Thyroid gland (tissue), 4 donors: ENCODE results near the gene USP37. TPM values are rescaled to one million over a fixed set of nuclear protein-coding genes. Genes with fewer than 3 reads are reported as not detected.

Experiments used
- DNase-seq, 2 donors: peaks; one replicate each; pipeline ENCODE4 v3.0.0-alpha.2; 2019
- H3K27ac ChIP-seq, 3 donors: fragments of 200-600 bp; sonication (generic); 1 replicate in 2 of 3; 2 replicates in 1 of 3; pipeline ENCODE4 v1.5.1; 2016 to 2019; ENCODE audit warnings: mild to moderate bottlenecking in 1 of 3, moderate library complexity in 1 of 3
- H3K27me3 ChIP-seq: fragments of 200-600 bp; sonication (generic); one replicate; pipeline ENCODE4 v1.5.1; 2019
- H3K36me3 ChIP-seq, 2 donors: fragments of 200-600 bp; sonication (generic); one replicate each; pipeline ENCODE4 v1.5.1; 2016 to 2019
- H3K4me1 ChIP-seq, 2 donors: fragments of 200-600 bp; sonication (generic); one replicate each; pipeline ENCODE4 v1.5.1; 2017 to 2019
- H3K4me3 ChIP-seq, 3 donors: fragments of 200-600 bp; sonication (generic); replicated peaks in 1 of 3; 1 replicate in 2 of 3; 2 replicates in 1 of 3; pipeline ENCODE4 v1.5.1; 2016; ENCODE audit warnings: mild to moderate bottlenecking in 1 of 3
- H3K9me3 ChIP-seq: fragments of 200-600 bp; sonication (generic); one replicate; pipeline ENCODE4 v1.5.1; 2017
- POLR2A ChIP-seq, 2 donors: fragments of 450-650 bp; IDR thresholded peaks; one replicate each; pipeline ENCODE4 v1.6.1; 2017; ENCODE audit warnings: antibody characterized with exemption in 2 of 2, mild to moderate bottlenecking in 2 of 2, moderate library complexity in 1 of 2
- WGBS, 2 donors: methylation state at CpG; one replicate each; pipeline ENCODE4 v1.1.5; 2017; 5-methylcytosine and 5-hydroxymethylcytosine counted together
- intact Hi-C: fragments of 100-400 bp; cut with DNase I; formaldehyde crosslinking; loops from one replicate; pipeline ENCODE4 v1.15.1; 2023
- total RNA-seq, 4 donors: library from RNA; depleted of rRNA; stranded (reverse); fragments of >200 nt; gene quantifications; one replicate each; pipeline ENCODE4 v1.2.3, GENCODE V29; 2016
- TF ChIP-seq, protein P1 (sequence below), 6 experiments: fragments of 200-600 bp in 3 of 6; fragments of 450-650 bp in 3 of 6; sonication (generic) in 3 of 6; IDR thresholded peaks; one replicate each; pipeline ENCODE4 v1.5.1; 2016 to 2019; ENCODE audit warnings: antibody characterized with exemption in 6 of 6, mild to moderate bottlenecking in 2 of 6, inconsistent platforms in 1 of 6, moderate library complexity in 1 of 6

Gene USP37
- total RNA-seq, 4 donors from 2014 or later, result 10.6 to 22.4 (median 15.8) TPM

GRCh38 chr2:218444692-218445357 is 123.3 kb downstream of the USP37 start:
- WGBS, 2 donors, result 97 to 99% methylated on average over 7 of the region's 7 CpGs
- Histone ChIP-seq H3K27ac (no peak overlapping the region), H3K36me3 (peaks cover 0 to 4% of the 10 kb centered on the region in 2 donors), H3K27me3 (no peaks in the 10 kb centered on the region), H3K4me1 (no peaks in the 10 kb centered on the region), H3K4me3 (no peak overlapping the region), H3K9me3 (no peaks in the 10 kb centered on the region)
- DNase-seq, result no peak
- intact Hi-C loops, result no loop called here
- TF ChIP-seq POLR2A (IDR thresholded peaks at IDR 0.05), result no peak
- TF ChIP-seq, protein P1, sequence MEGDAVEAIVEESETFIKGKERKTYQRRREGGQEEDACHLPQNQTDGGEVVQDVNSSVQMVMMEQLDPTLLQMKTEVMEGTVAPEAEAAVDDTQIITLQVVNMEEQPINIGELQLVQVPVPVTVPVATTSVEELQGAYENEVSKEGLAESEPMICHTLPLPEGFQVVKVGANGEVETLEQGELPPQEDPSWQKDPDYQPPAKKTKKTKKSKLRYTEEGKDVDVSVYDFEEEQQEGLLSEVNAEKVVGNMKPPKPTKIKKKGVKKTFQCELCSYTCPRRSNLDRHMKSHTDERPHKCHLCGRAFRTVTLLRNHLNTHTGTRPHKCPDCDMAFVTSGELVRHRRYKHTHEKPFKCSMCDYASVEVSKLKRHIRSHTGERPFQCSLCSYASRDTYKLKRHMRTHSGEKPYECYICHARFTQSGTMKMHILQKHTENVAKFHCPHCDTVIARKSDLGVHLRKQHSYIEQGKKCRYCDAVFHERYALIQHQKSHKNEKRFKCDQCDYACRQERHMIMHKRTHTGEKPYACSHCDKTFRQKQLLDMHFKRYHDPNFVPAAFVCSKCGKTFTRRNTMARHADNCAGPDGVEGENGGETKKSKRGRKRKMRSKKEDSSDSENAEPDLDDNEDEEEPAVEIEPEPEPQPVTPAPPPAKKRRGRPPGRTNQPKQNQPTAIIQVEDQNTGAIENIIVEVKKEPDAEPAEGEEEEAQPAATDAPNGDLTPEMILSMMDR (IDR thresholded peaks at IDR 0.05), result no peak

GRCh38 chr2:218438596-218438995 is 129.6 kb downstream of the USP37 start:
- no peaks in the 10 kb centered on the region for H3K27me3 ChIP-seq
- TF ChIP-seq, protein P1 (IDR thresholded peaks at IDR 0.05), result no peak
- TF ChIP-seq POLR2A (IDR thresholded peaks at IDR 0.05), result no peak
- peak; percentile 23 to 29 for DNase-seq
- no peaks in the 10 kb centered on the region for H3K36me3 ChIP-seq
- no peak overlapping the region for H3K4me3 ChIP-seq
- no peaks in the 10 kb centered on the region for H3K9me3 ChIP-seq
- intact Hi-C loops, result no loop called here
- WGBS, 2 donors, result 54% methylated on average over 4 of the region's 4 CpGs
- H3K4me1 ChIP-seq, result no peaks in the 10 kb centered on the region
- no peak overlapping the region for H3K27ac ChIP-seq

- Histone ChIP-seq H3K36me3 (no peaks in the 10 kb centered on the region), H3K4me3 (no peak overlapping the region), H3K4me1 (no peaks in the 10 kb centered on the region), H3K27ac (no peak overlapping the region), H3K9me3 (no peaks in the 10 kb centered on the region), H3K27me3 (no peaks in the 10 kb centered on the region)
- TF ChIP-seq, protein P1 (IDR thresholded peaks at IDR 0.05), result no peak
- no peak for TF ChIP-seq POLR2A (IDR thresholded peaks at IDR 0.05)
- intact Hi-C loops, result no loop called here
- no peak for DNase-seq
- WGBS, 2 donors, result 92 to 93% methylated on average over 1 of the region's 1 CpG
Measured at GRCh38 chr2:218437969-218438368, 130.2 kb downstream of the USP37 start.

GRCh38 chr2:218436992-218437391 is 131.2 kb downstream of the USP37 start:
- no peaks in the 10 kb centered on the region for H3K27me3 ChIP-seq
- H3K4me3 ChIP-seq, result no peak overlapping the region
- TF ChIP-seq, protein P1 (IDR thresholded peaks at IDR 0.05), result no peak
- no peak for TF ChIP-seq POLR2A (IDR thresholded peaks at IDR 0.05)
- intact Hi-C loops, result no loop called here
- no peak for DNase-seq
- no peaks in the 10 kb centered on the region for H3K9me3 ChIP-seq
- H3K36me3 ChIP-seq, result no peaks in the 10 kb centered on the region
- H3K4me1 ChIP-seq, result no peaks in the 10 kb centered on the region
- H3K27ac ChIP-seq, result no peak overlapping the region
- WGBS, 2 donors, result 92 to 96% methylated on average over 3 to 5 of the region's 5 CpGs
